K562 treated with DMSO at 1 percent for 4 hours (cell line): ENCODE results near the gene IL12RB2. TPM values are rescaled to one million over a fixed set of nuclear protein-coding genes. Genes with fewer than 3 reads are reported as not detected.

Source experiments
- total RNA-seq: library from RNA; unstranded; fragments of 300-600 nt; gene quantifications from 2 replicates; pipeline ENCODE4 v1.2.3, GENCODE V29; 2022; ENCODE audit not compliant: insufficient read depth

IL12RB2 gene
- total RNA-seq: 4.1 and 4.8 TPM in 2 replicates

GRCh38 chr1:67307251-67308060, at the start of gene IL12RB2:
Gene IL12RB2 (plus strand): TSS chr1:67307873. CDS start chr1:67320369, 12,496 bp downstream.

GRCh38 chr1:67430358-67431155, 122.9 kb downstream of the IL12RB2 start, which contains the start of gene SERBP1:
Gene SERBP1 (minus strand): TSS chr1:67430402. CDS start chr1:67430300, 102 bp downstream.

Other genes starting within 250 kb of the IL12RB2 start
- not detected in 2 replicates for gene C1orf141, start 172.9 kb upstream of the IL12RB2 start, total RNA-seq
- gene IL23R, start 141.4 kb upstream of the IL12RB2 start, total RNA-seq: 13.3 and 17.1 TPM in 2 replicates
- 193 and 196 TPM in 2 replicates for gene SERBP1, start 122.5 kb downstream of the IL12RB2 start, total RNA-seq